GM21576 (cell line): Measurements from ENCODE around the gene PSD4.

Experiments used
- ATAC-seq: cut with Tn5 transposase; IDR thresholded peaks from one replicate; pipeline ENCODE4 v1.9.1; 2021; ENCODE audit warnings: mild to moderate bottlenecking, moderate library complexity; ENCODE audit not compliant: unreplicated experiment

PSD4 gene

GRCh38 chr2:113173542-113174375 lies at the start of gene PSD4:
Gene PSD4 (plus strand): TSS chr2:113173971. CDS start chr2:113182457, 8,486 bp downstream.
- peak; percentile 78 for ATAC-seq

GRCh38 chr2:113124181-113124961 lies 49.4 kb upstream of the PSD4 start:
- ATAC-seq = peak; percentile 51

GRCh38 chr2:113124984-113125855 lies 48.6 kb upstream of the PSD4 start:
- no peak for ATAC-seq

GRCh38 chr2:113126845-113127645 lies 46.7 kb upstream of the PSD4 start, which contains the start of gene IL1RN:
Gene IL1RN (plus strand): TSS chr2:113127598. CDS start chr2:113127625, 27 bp downstream.
- ATAC-seq = no peak

- no peak for ATAC-seq
Observed at GRCh38 chr2:113127646-113128570, 45.9 kb upstream of the PSD4 start.

GRCh38 chr2:113129519-113130078 lies 44.2 kb upstream of the PSD4 start:
- ATAC-seq = no peak

- no peak for ATAC-seq
Observed at GRCh38 chr2:113131352-113132185, 42.2 kb upstream of the PSD4 start.

GRCh38 chr2:113132414-113133021 lies 41.3 kb upstream of the PSD4 start:
- ATAC-seq = no peak

GRCh38 chr2:113133704-113134598 lies 39.8 kb upstream of the PSD4 start:
- no peak for ATAC-seq

- ATAC-seq = no peak
Observed at GRCh38 chr2:113134717-113135116, 39.1 kb upstream of the PSD4 start.

- peak; percentile 51 for ATAC-seq
Observed at GRCh38 chr2:113135317-113135716, 38.5 kb upstream of the PSD4 start.

- ATAC-seq = no peak
Observed at GRCh38 chr2:113136828-113137775, 36.7 kb upstream of the PSD4 start.

- no peak for ATAC-seq
Observed at GRCh38 chr2:113137827-113138226, 35.9 kb upstream of the PSD4 start.

- peak; percentile 63 for ATAC-seq
Observed at GRCh38 chr2:113138428-113139322, 35.1 kb upstream of the PSD4 start.
